H1 (cell line): ENCODE results near the gene PUS3. TPM values are rescaled to one million over a fixed set of nuclear protein-coding genes. Genes with fewer than 3 reads are reported as not detected.

ENCODE experiments used
- CTCF ChIA-PET: fragments of 300-600 bp; sonication (Branson Sonifier 250); formaldehyde crosslinking; loops from one replicate; lab custom pipeline; 2021; ENCODE audit not compliant: partially characterized antibody; lab: Charles Lee
- POLR2A ChIA-PET: fragments of 300-600 bp; sonication (Branson Sonifier 250); formaldehyde crosslinking; loops from one replicate; lab custom pipeline; 2021; ENCODE audit warnings: inconsistent platforms; ENCODE audit not compliant: partially characterized antibody; lab: Charles Lee
- DNase-seq, 2 experiments: peaks; one replicate each; pipeline versions ENCODE4 v3.0.0 to v3.0.0-alpha.2; 2010 to 2022; ENCODE audit warnings: low spot score in 2 of 2, low read depth in 1 of 2, mixed read lengths in 1 of 2
- FAIRE-seq: peaks from 2 replicates; lab custom pipeline; 2011; peaks lifted over from hg19 to GRCh38; lab: Jason Lieb, UNC
- H2AFZ ChIP-seq: 2 replicates; pipeline ENCODE4 v1.8.1; 2012; ENCODE audit warnings: low read length, inconsistent platforms
- H2AK5ac ChIP-seq: 2 replicates; pipeline ENCODE4 v1.6.1; 2013; ENCODE audit warnings: low read depth, low read length
- H2BK120ac ChIP-seq: replicated peaks from 2 replicates; pipeline ENCODE3; 2013; ENCODE audit warnings: low read depth, low read length, inconsistent platforms
- H2BK12ac ChIP-seq: 2 replicates; pipeline ENCODE4 v1.6.1; 2013; ENCODE audit warnings: low read depth, low read length
- H2BK15ac ChIP-seq: 2 replicates; pipeline ENCODE4 v1.6.1; 2013; ENCODE audit warnings: low read length
- H2BK20ac ChIP-seq: 2 replicates; pipeline ENCODE4 v1.6.1; 2013; ENCODE audit warnings: low read length
- H2BK5ac ChIP-seq: 2 replicates; pipeline ENCODE4 v1.6.1; 2013; ENCODE audit warnings: low read depth, low read length
- H3K14ac ChIP-seq: 2 replicates; pipeline ENCODE4 v1.6.1; 2013; ENCODE audit warnings: inconsistent platforms; ENCODE audit not compliant: insufficient read length
- H3K18ac ChIP-seq: 2 replicates; pipeline ENCODE4 v1.6.1; 2013; ENCODE audit warnings: low read length; ENCODE audit errors: extremely low read depth
- H3K23ac ChIP-seq: 2 replicates; pipeline ENCODE4 v1.6.1; 2013; ENCODE audit warnings: inconsistent platforms; ENCODE audit not compliant: insufficient read length
- H3K23me2 ChIP-seq: 2 replicates; pipeline ENCODE4 v1.6.1; 2013; ENCODE audit warnings: low read depth, low read length
- H3K27ac ChIP-seq: 2 replicates; pipeline ENCODE4 v1.6.1; 2011; ENCODE audit warnings: low read depth, low read length, inconsistent platforms
- H3K27me3 ChIP-seq, 4 experiments: replicated peaks in 1 of 4; 1 replicate in 1 of 4; 2 replicates in 3 of 4; pipeline versions ENCODE4 v1.6.1 to v1.8.1; 2011 to 2013; ENCODE audit warnings: low read length in 3 of 4, mild to moderate bottlenecking in 3 of 4, inconsistent platforms in 2 of 4, mixed read lengths in 2 of 4, moderate library complexity in 1 of 4; ENCODE audit not compliant: control insufficient read depth in 3 of 4, insufficient read depth in 3 of 4; ENCODE audit errors: extremely low read depth in 1 of 4
- H3K36me3 ChIP-seq, 4 experiments: 2 replicates each; pipeline versions ENCODE4 v1.6.1 to v1.8.1; 2011 to 2013; ENCODE audit warnings: mild to moderate bottlenecking in 4 of 4, low read length in 3 of 4, moderate library complexity in 2 of 4, control low read depth in 1 of 4, inconsistent platforms in 1 of 4; ENCODE audit not compliant: insufficient read depth in 4 of 4, control insufficient read depth in 2 of 4
- H3K4ac ChIP-seq: replicated peaks from 2 replicates; pipeline ENCODE3; 2013; ENCODE audit warnings: low read length, low read depth, mixed read lengths, inconsistent platforms; ENCODE audit not compliant: insufficient read length
- H3K4me1 ChIP-seq, 4 experiments: replicated peaks in 1 of 4; 1 replicate in 1 of 4; 2 replicates in 3 of 4; pipeline versions ENCODE4 v1.6.1 to v1.8.1; 2011 to 2013; ENCODE audit warnings: low read length in 3 of 4, inconsistent platforms in 2 of 4, mixed read lengths in 1 of 4; ENCODE audit not compliant: insufficient read depth in 4 of 4, control insufficient read depth in 3 of 4
- H3K4me2 ChIP-seq, 2 experiments: 2 replicates each; pipeline versions ENCODE4 v1.6.1 to v1.8.1; 2011 to 2013; ENCODE audit warnings: low read depth in 2 of 2, low read length in 2 of 2, control low read depth in 1 of 2, inconsistent platforms in 1 of 2, mild to moderate bottlenecking in 1 of 2; ENCODE audit not compliant: insufficient read depth in 1 of 2
- H3K4me3 ChIP-seq, 4 experiments: fragments of 200-600, 300-600 bp in 1 of 4; sonication (generic), shearing (Covaris generic), sonication (Bioruptor Twin) in 1 of 4; 2 replicates each; pipeline versions ENCODE4 v1.5.1 to v1.8.1; 2011 to 2016; ENCODE audit warnings: low read length in 4 of 4, low read depth in 3 of 4, control low read depth in 2 of 4, inconsistent platforms in 2 of 4, mild to moderate bottlenecking in 2 of 4, mixed read lengths in 1 of 4, moderate library complexity in 1 of 4; ENCODE audit not compliant: insufficient read depth in 2 of 4; ENCODE audit errors: extremely low read depth in 1 of 4
- H3K56ac ChIP-seq: replicated peaks from 2 replicates; pipeline ENCODE3; 2013; ENCODE audit warnings: low read depth, mild to moderate bottlenecking, mixed read lengths, low read length, inconsistent platforms; ENCODE audit not compliant: insufficient read length
- H3K79me1 ChIP-seq: 2 replicates; pipeline ENCODE4 v1.6.1; 2013; ENCODE audit warnings: low read depth, low read length, control low read depth
- H3K79me2 ChIP-seq, 2 experiments: 2 replicates each; pipeline versions ENCODE4 v1.6.1 to v1.8.1; 2012 to 2013; ENCODE audit warnings: low read length in 2 of 2, mild to moderate bottlenecking in 2 of 2, inconsistent platforms in 1 of 2; ENCODE audit not compliant: insufficient read depth in 2 of 2, control insufficient read depth in 1 of 2
- H3K9ac ChIP-seq, 4 experiments: replicated peaks in 1 of 4; 1 replicate in 1 of 4; 2 replicates in 3 of 4; pipeline versions ENCODE4 v1.6.1 to v1.8.1; 2011 to 2013; ENCODE audit warnings: low read depth in 3 of 4, low read length in 3 of 4, control low read depth in 2 of 4, mild to moderate bottlenecking in 2 of 4, moderate library complexity in 2 of 4, inconsistent platforms in 1 of 4; ENCODE audit errors: extremely low read depth in 1 of 4
- H3K9me3 ChIP-seq, 2 experiments: 2 replicates each; pipeline versions ENCODE4 v1.6.1 to v1.8.1; 2012 to 2013; ENCODE audit warnings: mild to moderate bottlenecking in 2 of 2, moderate library complexity in 2 of 2, control low read depth in 1 of 2, inconsistent platforms in 1 of 2, low read depth in 1 of 2, low read length in 1 of 2, mixed read lengths in 1 of 2; ENCODE audit not compliant: insufficient read depth in 2 of 2
- H4K20me1 ChIP-seq, 2 experiments: replicated peaks in 1 of 2; 2 replicates each; pipeline versions ENCODE3 to v1.8.1; 2011 to 2013; ENCODE audit warnings: inconsistent platforms in 2 of 2, low read length in 2 of 2, mild to moderate bottlenecking in 1 of 2; ENCODE audit not compliant: insufficient read depth in 2 of 2, control insufficient read depth in 1 of 2
- H4K5ac ChIP-seq: 2 replicates; pipeline ENCODE4 v1.6.1; 2013; ENCODE audit warnings: low read length, low read depth, mixed read lengths, inconsistent platforms; ENCODE audit not compliant: insufficient read length
- H4K8ac ChIP-seq: 2 replicates; pipeline ENCODE4 v1.8.0; 2013; ENCODE audit warnings: mild to moderate bottlenecking, moderate library complexity, low read length, inconsistent platforms; ENCODE audit not compliant: insufficient read depth; ENCODE audit errors: extremely low read depth
- H4K91ac ChIP-seq: replicated peaks from 2 replicates; pipeline ENCODE3; 2013; ENCODE audit warnings: low read length, mixed read lengths, inconsistent platforms; ENCODE audit not compliant: insufficient read length
- CHD1 ChIP-seq: IDR thresholded peaks from 2 replicates; pipeline ENCODE4 v1.6.1; 2012; ENCODE audit warnings: low read depth, low read length, improper control_type of control experiment
- EP300 ChIP-seq, 2 experiments: IDR thresholded peaks; 1 replicate in 1 of 2; 2 replicates in 1 of 2; pipeline ENCODE4 v1.6.1; 2011 to 2012; ENCODE audit warnings: low read depth in 2 of 2, low read length in 2 of 2, mild to moderate bottlenecking in 2 of 2, borderline replicate concordance in 1 of 2, inconsistent platforms in 1 of 2, moderate library complexity in 1 of 2
- KDM1A ChIP-seq: fragments of 200-600, 300-600 bp; sonication (generic); IDR thresholded peaks from 2 replicates; pipeline ENCODE4 v1.7.1; 2016; ENCODE audit warnings: mild to moderate bottlenecking, low read length, borderline replicate concordance
- RAD21 ChIP-seq, 2 experiments: IDR thresholded peaks in 1 of 2; conservative IDR thresholded peaks in 1 of 2; 2 replicates each; pipeline ENCODE4 v1.6.1; 2011; ENCODE audit warnings: low read depth in 2 of 2, low read length in 2 of 2, improper control_type of control experiment in 1 of 2, inconsistent platforms in 1 of 2, mild to moderate bottlenecking in 1 of 2, moderate library complexity in 1 of 2
- RFX5 ChIP-seq: IDR thresholded peaks from 2 replicates; pipeline ENCODE4 v1.6.1; 2011; ENCODE audit warnings: low read depth, low read length, improper control_type of control experiment, borderline replicate concordance
- TBP ChIP-seq: IDR thresholded peaks from 2 replicates; pipeline ENCODE4 v1.6.1; 2011; ENCODE audit warnings: low read depth, low read length, improper control_type of control experiment
- ZNF274 ChIP-seq: IDR thresholded peaks from 2 replicates; pipeline ENCODE4 v1.7.0; 2012; ENCODE audit warnings: low read length, borderline replicate concordance; ENCODE audit errors: extremely low read depth
- WGBS, 2 experiments: shearing (Covaris generic) in 1 of 2; methylation state at CpG; one replicate each; pipeline versions ENCODE4 v1.1.6 to v1.1.7; 2013 to 2015; ENCODE audit warnings: low lambda C conversion rate in 2 of 2, mixed read lengths in 2 of 2, inconsistent platforms in 1 of 2, low coverage in 1 of 2, missing lambda C conversion rate in 1 of 2; ENCODE audit not compliant: insufficient replicate concordance in 2 of 2, insufficient coverage in 1 of 2, insufficient read length in 1 of 2; ENCODE audit errors: extremely low coverage in 1 of 2, missing lambda C conversion rate in 1 of 2; 5-methylcytosine and 5-hydroxymethylcytosine counted together
- polyA plus RNA-seq, 7 experiments: library from polyadenylated mRNA; depleted of rRNA in 3 of 7; stranded (reverse) in 5 of 7; unstranded in 2 of 7; fragments of >200 nt in 5 of 7; fragments of 200-250 nt in 2 of 7; gene quantifications; 1 replicate in 5 of 7; 2 replicates in 1 of 7; 4 replicates in 1 of 7; pipeline versions ENCODE4 v1.2.1 to v1.2.3, GENCODE V29; 2011 to 2013; ENCODE audit warnings: missing spikeins in 2 of 7, mixed read lengths in 2 of 7
- total RNA-seq: library from RNA; stranded (reverse); fragmentation: NEBNext Ultra II Directional; extraction: Animal tissue kit (Norgen Biotek cat#: 25700); gene quantifications from 2 replicates; pipeline ENCODE4 v1.2.1, GENCODE V29; 2021
- TF ChIP-seq, protein P1 (sequence below): IDR thresholded peaks from 2 replicates; pipeline ENCODE4 v1.6.1; 2011; ENCODE audit warnings: low read length, improper control_type of control experiment
- TF ChIP-seq, protein P2 (sequence below): IDR thresholded peaks from 2 replicates; pipeline ENCODE4 v1.6.1; 2012; ENCODE audit warnings: inconsistent platforms

PUS3 gene
- total and polyA plus RNA-seq, 2 of the 8 experiments (the other 6 are each of a cell fraction or from before 2014, with no cell fraction given), result 8.7 to 22.6 TPM

DNA sequence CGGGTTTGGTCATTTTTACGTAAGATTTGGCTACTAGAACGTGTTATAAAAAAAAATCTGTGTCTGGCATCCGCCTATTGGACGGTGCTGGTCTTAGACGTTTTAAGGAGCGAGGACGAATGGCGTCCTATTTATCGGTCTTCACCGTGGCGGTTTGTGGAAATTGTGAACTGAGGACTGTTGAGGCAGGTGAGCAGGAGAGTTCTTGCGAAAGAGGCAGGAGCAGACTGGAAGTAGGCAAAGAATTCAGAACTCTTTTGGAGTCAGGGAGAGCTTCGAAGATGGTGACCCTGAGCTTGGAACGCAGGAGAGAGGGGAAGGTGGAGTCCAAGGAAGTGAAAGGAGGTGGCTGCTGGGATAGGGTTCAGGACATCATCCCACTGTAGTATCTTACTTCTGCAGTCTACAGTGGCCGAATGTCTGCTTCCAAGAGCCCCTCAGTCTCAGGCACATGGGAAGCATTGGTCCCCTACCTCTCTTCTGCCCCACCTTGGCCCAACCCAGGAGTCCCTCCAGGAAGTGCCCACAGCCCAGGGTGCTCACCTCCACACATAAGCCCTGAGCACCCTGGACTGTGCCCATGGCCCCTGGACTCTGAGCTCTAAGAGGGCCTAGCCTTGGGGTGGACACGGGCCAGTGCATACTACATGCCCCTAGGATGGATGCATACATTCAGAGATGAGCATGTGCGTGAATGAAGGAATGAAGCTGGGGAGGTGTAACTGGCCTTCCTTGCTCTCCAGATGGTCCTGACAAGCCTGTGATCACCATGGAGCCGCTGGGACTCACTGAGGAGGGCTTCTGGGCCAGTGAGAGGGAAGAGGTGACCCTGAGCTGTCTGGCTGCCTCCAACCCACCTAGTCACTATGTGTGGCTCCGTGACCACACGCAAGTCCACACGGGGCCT is 46.5 kb upstream of the PUS3 start:
- no peak overlapping the region for H3K4me2 ChIP-seq
- H3K36me3 ChIP-seq, result no peaks in the 10 kb centered on the region
- no peaks in the 10 kb centered on the region for H3K79me2 ChIP-seq
- no peaks in the 10 kb centered on the region for H4K20me1 ChIP-seq
- no peaks in the 10 kb centered on the region for H3K79me1 ChIP-seq
- peak in 1 of 2 experiments; percentile 37 for DNase-seq
- no peaks in the 10 kb centered on the region for H3K23me2 ChIP-seq
- FAIRE-seq, result no peak
- H3K23ac ChIP-seq, result no peak overlapping the region
- H3K4me1 ChIP-seq, result peaks cover 0 to 2% (median 0%) of the 10 kb centered on the region in 4 experiments; a peak in 3 of 7 replicates
- H2AFZ ChIP-seq, result no peak overlapping the region
- no peak overlapping the region for H2BK15ac ChIP-seq
- H2BK5ac ChIP-seq, result no peak overlapping the region
- ChIA-PET POLR2A (interaction anchor here (1.8 kb wide), 1 partner anchor 11 kb away, joined by 5 read pairs; no protein-coding TSS in a partner anchor), CTCF (interaction anchor here (0.8 to 2.9 kb wide), 5 partner anchors 8 to 244 kb away, joined by 3 to 17 read pairs (median 4); no protein-coding TSS in a partner anchor)
- H3K4me3 ChIP-seq, result no peak overlapping the region
- H3K14ac ChIP-seq, result no peak overlapping the region
- H3K27me3 ChIP-seq, result no peaks in the 10 kb centered on the region
- H3K27ac ChIP-seq, result no peak overlapping the region
- no peak overlapping the region for H2BK120ac ChIP-seq
- WGBS, 2 experiments, result 92% methylated on average over 22 of the region's 22 CpGs; no CpG with 5 or more reads in 1 of the 2 experiments
- H3K18ac ChIP-seq, result no peak overlapping the region
- no peak overlapping the region for H3K56ac ChIP-seq
- no peaks in the 10 kb centered on the region for H3K9me3 ChIP-seq
- H2BK12ac ChIP-seq, result no peak overlapping the region
- H4K91ac ChIP-seq, result no peak overlapping the region
- H3K9ac ChIP-seq, result no peak overlapping the region
- no peak overlapping the region for H4K8ac ChIP-seq
- H4K5ac ChIP-seq, result no peak overlapping the region
- H2AK5ac ChIP-seq, result no peak overlapping the region
- no peak overlapping the region for H2BK20ac ChIP-seq
- H3K4ac ChIP-seq, result no peak overlapping the region
- TF ChIP-seq ZNF274, result no peak
- TF ChIP-seq RFX5, result no peak
- TF ChIP-seq, protein P1, sequence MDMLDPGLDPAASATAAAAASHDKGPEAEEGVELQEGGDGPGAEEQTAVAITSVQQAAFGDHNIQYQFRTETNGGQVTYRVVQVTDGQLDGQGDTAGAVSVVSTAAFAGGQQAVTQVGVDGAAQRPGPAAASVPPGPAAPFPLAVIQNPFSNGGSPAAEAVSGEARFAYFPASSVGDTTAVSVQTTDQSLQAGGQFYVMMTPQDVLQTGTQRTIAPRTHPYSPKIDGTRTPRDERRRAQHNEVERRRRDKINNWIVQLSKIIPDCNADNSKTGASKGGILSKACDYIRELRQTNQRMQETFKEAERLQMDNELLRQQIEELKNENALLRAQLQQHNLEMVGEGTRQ, result no peak
- TF ChIP-seq, protein P2, sequence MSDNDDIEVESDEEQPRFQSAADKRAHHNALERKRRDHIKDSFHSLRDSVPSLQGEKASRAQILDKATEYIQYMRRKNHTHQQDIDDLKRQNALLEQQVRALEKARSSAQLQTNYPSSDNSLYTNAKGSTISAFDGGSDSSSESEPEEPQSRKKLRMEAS, result no peak
- TF ChIP-seq RAD21 (IDR thresholded peaks at IDR 0.05 in 1 of 2, conservative IDR thresholded peaks at IDR 0.05 in 1 of 2; ENCODE audit: low read depth in 2 of 2, low read length in 2 of 2), result no peak
- TF ChIP-seq TBP, result no peak
- no peak for TF ChIP-seq EP300 (IDR thresholded peaks at IDR 0.05; ENCODE audit: borderline replicate concordance in 1 of 2, low read depth in 2 of 2, low read length in 2 of 2)
- TF ChIP-seq CHD1, result no peak
- no peak for TF ChIP-seq KDM1A
